Measurements from ENCODE around the gene ATP13A3. TPM values are rescaled to one million over a fixed set of nuclear protein-coding genes. Genes with fewer than 3 reads are reported as not detected.

ATP13A3 gene
- total RNA-seq, 1 experiment from 2014 or later, result 78.3 TPM

DNA sequence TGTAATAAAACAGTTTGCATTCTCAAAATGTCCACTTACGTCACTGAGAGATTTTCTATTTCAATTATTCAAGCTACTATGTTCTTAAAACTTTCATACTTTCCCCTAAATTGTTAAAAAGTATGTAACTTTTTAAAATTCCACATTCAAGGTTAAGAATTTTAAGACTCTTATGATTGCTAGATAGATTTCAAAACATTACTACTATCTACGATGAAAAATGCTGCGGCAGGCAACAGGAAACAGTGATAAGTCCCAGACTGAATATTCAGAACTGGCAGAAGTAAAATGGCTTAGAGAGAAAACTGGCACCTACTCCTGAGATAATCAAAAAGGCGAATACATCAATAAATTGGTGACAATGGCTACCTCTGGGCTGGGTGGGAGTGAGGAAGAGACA lies 16.2 kb downstream of the ATP13A3 start (continued):
- TF ChIP-seq, protein P1, sequence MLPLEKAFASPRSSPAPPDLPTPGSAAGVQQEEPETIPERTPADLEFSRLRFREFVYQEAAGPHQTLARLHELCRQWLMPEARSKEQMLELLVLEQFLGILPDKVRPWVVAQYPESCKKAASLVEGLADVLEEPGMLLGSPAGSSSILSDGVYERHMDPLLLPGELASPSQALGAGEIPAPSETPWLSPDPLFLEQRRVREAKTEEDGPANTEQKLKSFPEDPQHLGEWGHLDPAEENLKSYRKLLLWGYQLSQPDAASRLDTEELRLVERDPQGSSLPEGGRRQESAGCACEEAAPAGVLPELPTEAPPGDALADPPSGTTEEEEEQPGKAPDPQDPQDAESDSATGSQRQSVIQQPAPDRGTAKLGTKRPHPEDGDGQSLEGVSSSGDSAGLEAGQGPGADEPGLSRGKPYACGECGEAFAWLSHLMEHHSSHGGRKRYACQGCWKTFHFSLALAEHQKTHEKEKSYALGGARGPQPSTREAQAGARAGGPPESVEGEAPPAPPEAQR (CRISPR knock-in tag; IDR thresholded peaks at IDR 0.05), result no peak
- TF ChIP-seq, protein P2, sequence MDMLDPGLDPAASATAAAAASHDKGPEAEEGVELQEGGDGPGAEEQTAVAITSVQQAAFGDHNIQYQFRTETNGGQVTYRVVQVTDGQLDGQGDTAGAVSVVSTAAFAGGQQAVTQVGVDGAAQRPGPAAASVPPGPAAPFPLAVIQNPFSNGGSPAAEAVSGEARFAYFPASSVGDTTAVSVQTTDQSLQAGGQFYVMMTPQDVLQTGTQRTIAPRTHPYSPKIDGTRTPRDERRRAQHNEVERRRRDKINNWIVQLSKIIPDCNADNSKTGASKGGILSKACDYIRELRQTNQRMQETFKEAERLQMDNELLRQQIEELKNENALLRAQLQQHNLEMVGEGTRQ (CRISPR knock-in tag; IDR thresholded peaks at IDR 0.05), result no peak
- no peak for TF ChIP-seq ZNF263 (CRISPR knock-in tag; IDR thresholded peaks at IDR 0.05; ENCODE audit: low read depth)

- peaks cover 23% of the 10 kb centered on the region for H3K4me1 Mint-ChIP-seq
- CTCF ChIA-PET, result interaction anchor here (0.7 to 2.7 kb wide), 3 partner anchors 104 to 504 kb away, joined by 3 to 27 read pairs (median 18); no protein-coding TSS in a partner anchor
Observed at GRCh38 chr3:194469977-194470376, 16.8 kb downstream of the ATP13A3 start.

DNA sequence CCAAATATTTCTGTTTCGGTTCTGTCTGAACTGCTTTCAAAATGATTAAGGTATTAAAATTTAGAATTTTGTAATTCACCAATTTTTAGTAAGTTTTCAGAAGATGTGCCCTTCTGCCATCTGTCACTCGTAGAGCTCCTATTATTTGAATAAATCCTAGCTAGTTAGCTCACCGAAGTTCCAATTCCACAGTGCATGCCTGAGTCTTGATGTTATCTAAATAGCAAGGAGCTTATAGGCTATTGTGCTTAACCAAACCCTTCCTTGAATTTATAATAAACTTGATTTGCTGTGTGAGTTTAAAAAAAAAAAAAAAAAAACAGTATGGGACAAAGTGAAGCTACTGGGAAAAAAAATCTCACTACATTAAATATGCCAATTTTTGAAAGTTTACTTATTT lies 18.7 kb downstream of the ATP13A3 start:
- Mint-ChIP-seq H3K4me3 (no peak overlapping the region), H3K27me3 (ENCODE audit: low read depth) (no peaks in the 10 kb centered on the region), H3K9me3 (peaks cover 3% of the 10 kb centered on the region; the same call in 1 of the 2 replicates), H3K4me1 (peaks cover 14% of the 10 kb centered on the region), H3K36me3 (no peaks in the 10 kb centered on the region), H3K27ac (no peak overlapping the region)
- ATAC-seq (no peak), DNase-seq (ENCODE audit: low spot score) (no peak)
- ChIA-PET POLR2A (interaction anchor here (0.7 kb wide), 1 partner anchor 564 kb away, joined by 10 read pairs; no protein-coding TSS in a partner anchor), CTCF (interaction anchor here (0.6 kb wide), 1 partner anchor 123 kb away, joined by 3 read pairs; no protein-coding TSS in a partner anchor)
- TF ChIP-seq ESRRA (CRISPR knock-in tag; IDR thresholded peaks at IDR 0.05; ENCODE audit: borderline replicate concordance) (no peak), E2F4 (CRISPR knock-in tag; IDR thresholded peaks at IDR 0.05; ENCODE audit: borderline replicate concordance, low read depth) (no peak), ZBTB43 (CRISPR knock-in tag; IDR thresholded peaks at IDR 0.05) (no peak), TEAD1 (CRISPR knock-in tag; IDR thresholded peaks at IDR 0.05) (no peak), IRF2 (CRISPR knock-in tag; IDR thresholded peaks at IDR 0.05; ENCODE audit: borderline replicate concordance, low read depth) (no peak), SMAD3 (CRISPR knock-in tag; IDR thresholded peaks at IDR 0.05; ENCODE audit: borderline replicate concordance) (no peak)

More at GRCh38 chr3:194469977-194470376, 16.8 kb downstream of the ATP13A3 start:
- no peak for ATAC-seq
- H3K27ac Mint-ChIP-seq, result peak overlapping the region; percentile 9; the same call in 1 of the 2 replicates
- DNase-seq (ENCODE audit: low spot score), result no peak
- no peaks in the 10 kb centered on the region for H3K9me3 Mint-ChIP-seq
- H3K27me3 Mint-ChIP-seq (ENCODE audit: low read depth), result no peaks in the 10 kb centered on the region
- POLR2A ChIA-PET, result no interaction called here
- H3K4me3 Mint-ChIP-seq, result no peak overlapping the region
- TF ChIP-seq, protein P3, sequence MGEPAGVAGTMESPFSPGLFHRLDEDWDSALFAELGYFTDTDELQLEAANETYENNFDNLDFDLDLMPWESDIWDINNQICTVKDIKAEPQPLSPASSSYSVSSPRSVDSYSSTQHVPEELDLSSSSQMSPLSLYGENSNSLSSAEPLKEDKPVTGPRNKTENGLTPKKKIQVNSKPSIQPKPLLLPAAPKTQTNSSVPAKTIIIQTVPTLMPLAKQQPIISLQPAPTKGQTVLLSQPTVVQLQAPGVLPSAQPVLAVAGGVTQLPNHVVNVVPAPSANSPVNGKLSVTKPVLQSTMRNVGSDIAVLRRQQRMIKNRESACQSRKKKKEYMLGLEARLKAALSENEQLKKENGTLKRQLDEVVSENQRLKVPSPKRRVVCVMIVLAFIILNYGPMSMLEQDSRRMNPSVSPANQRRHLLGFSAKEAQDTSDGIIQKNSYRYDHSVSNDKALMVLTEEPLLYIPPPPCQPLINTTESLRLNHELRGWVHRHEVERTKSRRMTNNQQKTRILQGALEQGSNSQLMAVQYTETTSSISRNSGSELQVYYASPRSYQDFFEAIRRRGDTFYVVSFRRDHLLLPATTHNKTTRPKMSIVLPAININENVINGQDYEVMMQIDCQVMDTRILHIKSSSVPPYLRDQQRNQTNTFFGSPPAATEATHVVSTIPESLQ (CRISPR knock-in tag; IDR thresholded peaks at IDR 0.05), result no peak
- TF ChIP-seq ZNF423 (CRISPR knock-in tag; IDR thresholded peaks at IDR 0.05) (no peak), KAT7 (CRISPR knock-in tag; IDR thresholded peaks at IDR 0.05; ENCODE audit: borderline replicate concordance) (no peak), NFYB (CRISPR knock-in tag; conservative IDR thresholded peaks at IDR 0.05; ENCODE audit: low read depth) (no peak), NR1H2 (CRISPR knock-in tag; IDR thresholded peaks at IDR 0.05) (no peak), RORB (CRISPR knock-in tag; IDR thresholded peaks at IDR 0.05) (no peak), HMGXB4 (CRISPR knock-in tag; IDR thresholded peaks at IDR 0.05) (no peak), MYBL2 (CRISPR knock-in tag; IDR thresholded peaks at IDR 0.05) (no peak), SMAD4 (CRISPR knock-in tag; IDR thresholded peaks at IDR 0.05) (no peak), JAZF1 (CRISPR knock-in tag; IDR thresholded peaks at IDR 0.05) (no peak), TCF7 (CRISPR knock-in tag; IDR thresholded peaks at IDR 0.05; ENCODE audit: low read depth) (no peak), GRHL2 (CRISPR knock-in tag; IDR thresholded peaks at IDR 0.05; ENCODE audit: insufficient replicate concordance, severe bottlenecking) (no peak), E2F1 (CRISPR knock-in tag; IDR thresholded peaks at IDR 0.05) (no peak)
- TF ChIP-seq, protein P4, sequence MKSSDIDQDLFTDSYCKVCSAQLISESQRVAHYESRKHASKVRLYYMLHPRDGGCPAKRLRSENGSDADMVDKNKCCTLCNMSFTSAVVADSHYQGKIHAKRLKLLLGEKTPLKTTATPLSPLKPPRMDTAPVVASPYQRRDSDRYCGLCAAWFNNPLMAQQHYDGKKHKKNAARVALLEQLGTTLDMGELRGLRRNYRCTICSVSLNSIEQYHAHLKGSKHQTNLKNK (CRISPR knock-in tag; IDR thresholded peaks at IDR 0.05), result no peak
- no peaks in the 10 kb centered on the region for H3K36me3 Mint-ChIP-seq

All from WTC11 (cell line).